Mesothelial cell of epicardium (in vitro differentiated cells): ENCODE measurements around the gene ZACN. TPM values are rescaled to one million over a fixed set of nuclear protein-coding genes. Genes with fewer than 3 reads are reported as not detected.

ENCODE experiments used
- DNase-seq, 2 experiments: peaks; one replicate each; pipeline ENCODE4 v3.0.0; 2021; ENCODE audit warnings: low spot score in 2 of 2; ENCODE audit not compliant: unreplicated experiment in 2 of 2
- H3K27ac Mint-ChIP-seq: 2 replicates; pipeline ENCODE4 v1.8.0; 2021; ENCODE audit warnings: mixed read lengths
- H3K27me3 Mint-ChIP-seq: 2 replicates; pipeline ENCODE4 v1.8.0; 2021; ENCODE audit warnings: low read depth, mixed read lengths
- H3K36me3 Mint-ChIP-seq: 2 replicates; pipeline ENCODE4 v1.8.0; 2021; ENCODE audit warnings: mixed read lengths
- H3K4me1 Mint-ChIP-seq: 2 replicates; pipeline ENCODE4 v1.8.0; 2021; ENCODE audit warnings: mixed read lengths
- H3K4me3 Mint-ChIP-seq: 2 replicates; pipeline ENCODE4 v1.8.0; 2021; ENCODE audit warnings: mild to moderate bottlenecking, moderate library complexity, mixed read lengths
- H3K9me3 Mint-ChIP-seq: 2 replicates; pipeline ENCODE4 v1.8.0; 2021; ENCODE audit warnings: mixed read lengths
- CTCF ChIP-seq: fragments of 200-600 bp; sonication (generic); IDR thresholded peaks from one replicate; pipeline ENCODE4 v1.5.0; 2021; ENCODE audit warnings: antibody characterized with exemption; ENCODE audit not compliant: unreplicated experiment
- total RNA-seq: library from RNA; stranded (reverse); gene quantifications from 3 replicates; pipeline ENCODE4 v1.2.1, GENCODE V29; 2021

Gene ZACN
- total RNA-seq, 1 donor from 2014 or later: 0.18 TPM

DNA sequence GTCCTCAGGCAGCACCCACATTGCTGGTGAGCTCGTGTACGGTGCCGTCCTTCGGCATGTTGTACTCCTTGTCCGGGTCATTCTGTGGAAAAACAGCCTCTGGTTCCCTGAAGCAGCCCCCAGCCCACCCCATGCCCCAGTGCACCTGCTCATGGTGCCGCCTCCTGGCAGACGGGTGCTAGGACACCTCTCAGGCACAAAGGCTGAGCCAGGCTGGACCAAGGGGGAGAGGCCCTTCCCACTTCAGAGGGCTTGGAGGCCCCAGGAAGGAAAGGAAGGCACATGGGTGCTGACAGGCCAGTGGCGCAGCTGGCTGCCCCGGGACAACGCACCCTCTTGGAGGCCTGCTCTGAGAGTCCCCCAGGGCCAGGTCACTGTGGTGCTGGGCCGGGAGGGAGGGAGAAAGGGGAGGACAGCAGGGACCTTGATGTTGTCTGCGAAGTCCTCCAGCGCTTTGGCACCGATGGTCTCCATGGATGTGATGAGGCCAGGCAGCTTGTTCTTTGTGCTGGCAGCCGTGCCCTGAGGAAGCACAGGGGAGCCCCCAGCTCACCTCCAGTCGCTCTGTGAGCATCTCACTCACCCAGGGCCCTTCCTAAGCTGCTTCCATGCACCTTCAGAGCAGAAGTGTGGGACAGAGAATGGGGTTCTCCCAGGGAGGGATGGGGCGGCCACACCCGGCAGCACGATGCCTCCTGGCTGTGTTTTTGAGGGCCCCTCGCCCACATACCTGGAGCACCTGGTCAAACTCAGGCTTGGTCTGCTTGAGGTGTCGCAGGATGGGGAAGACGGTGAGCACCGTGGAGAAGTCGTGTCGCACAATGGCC is 9.3 kb downstream of the ZACN start:
- DNase-seq: no peak
- Mint-ChIP-seq H3K27ac (no peak overlapping the region), H3K4me1 (peaks cover under 1% of the 10 kb centered on the region), H3K9me3 (no peaks in the 10 kb centered on the region), H3K36me3 (peaks cover 28% of the 10 kb centered on the region), H3K27me3 (no peaks in the 10 kb centered on the region), H3K4me3 (no peak overlapping the region)
- no peak for TF ChIP-seq CTCF

DNA sequence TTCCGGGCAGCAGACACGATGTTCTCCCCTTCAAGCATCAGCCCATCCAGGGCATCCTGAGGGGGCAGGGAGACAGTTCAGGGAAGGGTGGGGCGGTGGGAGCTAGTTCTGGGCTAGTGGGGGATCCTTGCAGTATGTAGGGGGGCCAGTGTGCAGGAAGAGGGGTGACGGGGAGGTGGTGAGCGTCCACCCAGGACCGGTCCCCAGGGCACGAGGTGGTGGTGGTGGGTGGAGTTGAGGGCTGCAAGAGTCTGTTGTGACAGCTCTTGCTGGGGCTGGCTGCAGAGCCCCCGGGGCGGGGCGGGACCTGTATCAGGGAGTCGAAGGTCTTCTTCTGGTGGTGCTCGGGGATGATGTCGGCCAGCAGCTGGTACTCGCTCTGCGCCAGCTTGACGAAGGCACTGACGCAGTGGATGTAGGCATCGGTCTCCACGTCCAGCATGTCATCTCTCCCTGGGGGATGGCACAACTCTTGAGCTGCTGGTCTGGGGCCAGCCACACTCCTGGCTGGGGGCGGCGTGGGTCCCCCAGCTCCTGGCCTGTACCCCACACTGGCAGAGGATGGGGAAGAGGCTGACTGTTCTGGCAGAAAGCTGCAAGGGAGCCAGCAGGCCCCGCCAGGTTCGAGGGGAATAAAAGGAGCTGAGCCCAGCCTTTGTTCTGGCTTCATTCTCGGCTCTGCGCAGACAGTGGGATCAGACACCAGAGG is 10.0 kb downstream of the ZACN start:
- H3K36me3 Mint-ChIP-seq: peaks cover 30% of the 10 kb centered on the region
- no peaks in the 10 kb centered on the region for H3K9me3 Mint-ChIP-seq
- H3K4me1 Mint-ChIP-seq: no peaks in the 10 kb centered on the region
- H3K27ac Mint-ChIP-seq: no peak overlapping the region
- no peak for TF ChIP-seq CTCF
- DNase-seq: no peak
- H3K27me3 Mint-ChIP-seq: no peaks in the 10 kb centered on the region
- H3K4me3 Mint-ChIP-seq: no peak overlapping the region

DNA sequence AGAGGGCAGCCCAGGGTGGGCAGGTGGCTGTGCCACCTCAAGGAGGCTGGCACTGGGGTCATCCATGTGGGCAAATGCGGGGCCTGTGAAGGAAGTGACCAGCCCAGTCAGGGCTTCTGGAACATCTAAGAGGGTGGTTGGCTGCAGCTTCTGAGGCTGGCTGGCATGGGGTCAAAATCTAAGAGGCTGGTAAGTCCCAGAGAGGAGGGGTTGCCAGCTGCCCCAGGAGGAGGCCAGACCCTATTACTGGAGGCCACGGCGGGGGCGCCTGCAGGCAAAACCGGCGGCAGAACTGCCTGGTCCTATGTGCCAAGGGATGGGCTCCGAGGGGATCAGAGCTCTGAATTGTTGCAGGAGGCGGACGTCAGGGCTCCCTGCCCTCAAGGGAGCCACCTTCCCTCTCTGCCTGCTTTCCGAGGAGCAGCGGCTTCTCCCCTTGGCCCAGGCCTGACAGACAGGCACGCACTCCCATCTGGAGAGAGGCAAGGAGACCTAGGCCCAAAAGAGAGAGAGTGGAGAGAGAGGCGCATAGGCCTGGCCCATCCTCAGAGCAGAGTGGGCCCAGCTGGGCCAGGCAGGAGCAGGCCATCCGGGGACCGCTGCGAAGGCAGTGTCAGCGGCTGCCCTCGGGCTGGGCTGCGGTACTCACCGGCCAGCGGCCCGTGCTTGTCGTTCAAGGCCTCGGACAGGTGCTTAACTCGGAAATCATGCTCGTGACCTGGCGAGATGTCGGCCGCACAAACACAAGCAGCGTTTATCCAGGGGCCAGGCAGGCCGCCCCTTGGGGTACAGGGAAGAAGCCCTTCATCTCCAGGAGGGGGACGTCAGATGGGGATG is 10.9 kb downstream of the ZACN start:
- no peaks in the 10 kb centered on the region for H3K27me3 Mint-ChIP-seq
- H3K9me3 Mint-ChIP-seq: no peaks in the 10 kb centered on the region
- peaks cover 29% of the 10 kb centered on the region for H3K36me3 Mint-ChIP-seq
- TF ChIP-seq CTCF: no peak
- no peak for DNase-seq
- H3K4me3 Mint-ChIP-seq: no peak overlapping the region
- no peaks in the 10 kb centered on the region for H3K4me1 Mint-ChIP-seq
- H3K27ac Mint-ChIP-seq: no peak overlapping the region

GRCh38 chr17:76090517-76091129 is 11.6 kb downstream of the ZACN start:
- H3K9me3 Mint-ChIP-seq: no peaks in the 10 kb centered on the region
- H3K27ac Mint-ChIP-seq: no peak overlapping the region
- H3K36me3 Mint-ChIP-seq: peaks cover 30% of the 10 kb centered on the region

More at GRCh38 chr17:76090517-76091129, 11.6 kb downstream of the ZACN start:
- no peak overlapping the region for H3K4me3 Mint-ChIP-seq
- no peak for DNase-seq
- no peaks in the 10 kb centered on the region for H3K27me3 Mint-ChIP-seq
- no peak for TF ChIP-seq CTCF
- H3K4me1 Mint-ChIP-seq: no peaks in the 10 kb centered on the region
